ENCODE results near the gene ADAMTS6.
"Not testable (repeated sequence)": the region's sequence is repeated elsewhere in the genome, so short reads cannot be mapped to it uniquely, and the experiment has no call there.

Gene ADAMTS6

GRCh38 chr5:65474130-65474711, 7.5 kb downstream of the ADAMTS6 start:
- DNase-seq = no peak

DNA sequence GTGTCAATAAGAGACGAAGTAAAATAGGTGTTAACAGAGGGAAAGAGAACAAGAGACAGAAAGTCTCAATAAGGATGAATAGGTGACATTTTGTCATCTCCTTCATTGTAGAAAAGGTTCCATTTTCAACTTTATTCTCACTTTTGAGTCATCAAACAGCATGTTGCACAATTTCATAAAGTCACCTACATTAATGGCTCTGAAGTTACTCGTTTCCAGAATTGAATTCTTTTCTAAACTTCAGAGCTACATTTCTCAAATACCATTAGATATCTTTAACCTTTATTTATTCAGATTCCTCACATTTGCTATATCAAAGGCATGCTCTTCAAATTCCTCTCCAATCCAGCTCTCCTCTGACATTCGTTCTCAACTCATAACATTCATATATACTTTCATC, 13.1 kb downstream of the ADAMTS6 start:
- DNase-seq = no peak

DNA sequence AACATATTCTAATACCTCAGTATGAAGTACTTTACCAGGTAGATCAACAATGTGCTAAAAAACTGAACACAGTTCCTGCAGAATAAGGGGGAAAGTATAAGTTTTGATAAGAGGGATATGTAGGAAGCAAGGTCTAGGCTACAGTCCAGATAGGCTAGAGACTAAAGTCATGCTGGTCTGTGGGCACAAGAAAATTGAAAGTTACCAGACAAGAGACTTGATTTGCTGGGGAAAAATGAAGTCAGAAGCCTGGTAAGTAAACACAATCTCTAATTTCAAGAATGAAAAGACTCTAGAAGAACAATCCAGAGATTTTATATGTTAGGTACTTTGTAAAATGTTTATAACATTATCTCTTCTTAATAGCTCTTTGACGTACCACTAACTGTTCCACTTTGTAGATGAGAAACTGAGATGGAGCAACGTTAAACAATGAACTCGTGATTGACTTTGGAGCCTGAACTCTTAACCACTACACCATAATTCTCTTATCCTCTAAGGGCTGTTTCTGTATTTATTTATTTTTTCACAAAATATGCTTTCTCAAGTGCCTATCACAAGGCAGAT, 19.5 kb downstream of the ADAMTS6 start:
- no peak for DNase-seq

DNA sequence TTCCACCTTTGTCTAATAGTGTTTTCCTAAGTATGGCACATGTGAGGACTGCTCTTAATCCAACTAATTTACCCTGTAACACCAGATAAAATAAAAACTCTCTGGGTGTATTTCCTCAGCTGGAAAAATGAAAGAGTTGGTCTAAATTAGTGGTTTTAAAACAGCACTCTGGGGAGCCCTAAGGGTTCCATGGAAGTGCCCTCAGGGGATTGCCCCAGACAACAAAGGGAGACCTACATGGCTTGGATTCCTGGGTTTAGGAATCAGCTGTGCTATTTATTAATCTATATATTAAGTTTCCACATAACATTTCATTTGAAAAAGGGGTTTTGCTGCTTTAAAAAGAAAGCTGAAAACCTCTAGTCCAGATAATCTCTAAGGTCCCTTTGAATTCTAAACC, 20.2 kb downstream of the ADAMTS6 start:
- DNase-seq = no peak

GRCh38 chr5:65459995-65460394, 21.7 kb downstream of the ADAMTS6 start:
- no peak for DNase-seq

- DNase-seq = no peak
Measured at GRCh38 chr5:65455064-65455463, 26.7 kb downstream of the ADAMTS6 start.

- no peak for DNase-seq
Measured at GRCh38 chr5:65451436-65451835, 30.3 kb downstream of the ADAMTS6 start.

GRCh38 chr5:65446682-65447081, 35.0 kb downstream of the ADAMTS6 start:
- DNase-seq = no peak

- no peak for DNase-seq
Measured at GRCh38 chr5:65441800-65442199, 39.9 kb downstream of the ADAMTS6 start.

GRCh38 chr5:65440456-65440855, 41.3 kb downstream of the ADAMTS6 start:
- no peak for DNase-seq

DNA sequence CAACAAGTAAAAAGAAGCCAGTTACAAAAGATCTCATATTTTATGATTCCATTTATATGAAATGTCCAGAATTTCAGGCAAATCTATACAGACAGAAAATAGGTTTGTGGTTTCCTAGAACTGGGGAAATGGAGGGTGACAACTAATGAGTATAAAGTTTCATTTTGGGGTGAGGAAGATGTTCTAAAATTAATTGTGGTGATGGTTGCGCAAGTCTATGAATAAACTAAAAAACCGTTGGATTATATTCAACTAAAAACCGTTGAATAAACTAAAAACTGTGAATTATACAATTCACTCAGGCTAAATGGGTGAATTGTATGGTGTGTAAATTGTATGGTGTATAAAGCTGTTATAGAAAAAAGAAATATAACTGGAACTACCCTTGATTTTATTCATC, 47.6 kb downstream of the ADAMTS6 start:
- no peak for DNase-seq

DNA sequence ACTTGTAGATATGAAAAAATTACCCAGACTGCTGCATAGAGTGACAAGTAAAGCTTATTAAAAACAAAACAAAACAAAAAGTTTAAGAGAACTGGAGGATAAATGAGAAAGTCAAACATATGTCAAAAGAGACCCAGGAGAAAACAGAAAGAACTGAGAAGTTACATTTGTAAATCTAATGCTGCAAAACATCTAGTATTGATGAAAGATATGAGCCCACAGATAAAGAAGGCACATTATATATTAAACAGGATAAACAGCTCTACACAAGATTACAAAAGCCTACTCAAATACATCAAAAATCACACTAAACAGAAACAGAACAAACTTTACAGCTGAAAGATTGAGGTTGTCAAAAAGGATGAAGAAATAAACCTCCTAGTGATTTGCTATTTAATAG, 55.1 kb downstream of the ADAMTS6 start:
- DNase-seq = no peak

- no peak for DNase-seq
Measured at GRCh38 chr5:65423623-65424022, 58.1 kb downstream of the ADAMTS6 start.

- DNase-seq = no peak
Measured at GRCh38 chr5:65418661-65419060, 63.1 kb downstream of the ADAMTS6 start.

GRCh38 chr5:65413822-65414221, 67.9 kb downstream of the ADAMTS6 start:
- no peak for DNase-seq

- DNase-seq = no peak
Measured at GRCh38 chr5:65412842-65413241, 68.9 kb downstream of the ADAMTS6 start.

- no peak for DNase-seq
Measured at GRCh38 chr5:65411356-65411755, 70.4 kb downstream of the ADAMTS6 start.

- no peak for DNase-seq
Measured at GRCh38 chr5:65395526-65396155, 86.1 kb downstream of the ADAMTS6 start.

DNA sequence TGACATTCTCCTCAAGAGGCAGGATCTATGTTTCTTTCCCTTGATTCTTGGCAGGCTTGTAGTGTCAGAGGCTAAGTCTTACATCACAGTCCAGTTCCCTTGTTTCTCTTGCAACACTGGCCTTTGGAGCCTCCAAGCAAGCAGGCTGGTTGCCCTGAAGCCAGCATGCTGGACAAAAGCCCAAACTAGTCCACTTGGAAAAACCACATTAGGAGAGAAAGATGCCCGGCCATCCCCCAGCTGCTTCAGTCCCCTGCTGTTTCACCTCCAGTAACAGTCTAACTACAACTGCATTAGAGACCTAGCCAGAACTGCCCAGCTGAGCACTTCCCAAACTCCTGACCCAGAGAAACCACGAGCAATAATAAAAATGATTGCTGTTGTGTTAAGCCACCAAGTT, 87.6 kb downstream of the ADAMTS6 start:
- DNase-seq = no peak

DNA sequence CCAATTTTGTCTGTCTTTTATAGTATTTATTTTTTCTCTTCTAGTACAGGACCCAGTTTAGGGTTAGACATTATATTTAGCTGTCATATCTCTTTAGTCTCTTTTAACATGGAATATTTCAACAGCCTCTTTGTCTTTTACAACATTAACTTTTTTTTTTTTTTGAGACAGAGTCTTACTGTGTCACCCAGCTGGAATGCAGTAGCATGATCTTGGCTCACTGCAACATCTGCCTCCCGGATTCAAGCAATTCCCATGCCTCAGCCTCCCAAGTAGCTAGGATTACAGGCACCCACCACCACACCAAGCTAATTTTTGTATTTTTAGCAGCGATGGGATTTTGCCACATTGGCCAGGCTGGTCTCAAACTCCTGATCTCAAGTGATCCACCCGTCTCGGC, 90.1 kb downstream of the ADAMTS6 start:
- no peak for DNase-seq

GRCh38 chr5:65390208-65390607, 91.5 kb downstream of the ADAMTS6 start:
- DNase-seq = no peak

- DNase-seq = no peak
Measured at GRCh38 chr5:65383859-65384258, 97.9 kb downstream of the ADAMTS6 start.

DNA sequence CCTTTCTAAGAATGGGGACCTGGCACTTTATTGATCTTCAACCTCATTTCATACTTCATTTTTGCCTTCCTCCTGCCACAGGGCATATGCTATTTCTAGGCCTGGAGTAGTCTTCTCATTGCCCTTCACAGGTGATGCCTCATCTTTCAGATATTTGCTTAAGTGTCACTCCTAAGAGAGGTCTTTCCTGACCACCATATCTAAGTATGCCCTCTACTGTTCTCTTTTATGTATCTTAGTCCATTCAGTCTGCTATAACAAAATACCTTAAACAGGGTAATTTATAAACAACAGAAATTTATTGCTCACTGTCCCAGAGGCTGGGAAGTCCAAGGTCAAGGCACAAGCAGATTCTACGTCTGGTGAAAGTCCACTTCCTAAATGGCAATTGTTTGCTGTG, 99.1 kb downstream of the ADAMTS6 start:
- DNase-seq = no peak

DNA sequence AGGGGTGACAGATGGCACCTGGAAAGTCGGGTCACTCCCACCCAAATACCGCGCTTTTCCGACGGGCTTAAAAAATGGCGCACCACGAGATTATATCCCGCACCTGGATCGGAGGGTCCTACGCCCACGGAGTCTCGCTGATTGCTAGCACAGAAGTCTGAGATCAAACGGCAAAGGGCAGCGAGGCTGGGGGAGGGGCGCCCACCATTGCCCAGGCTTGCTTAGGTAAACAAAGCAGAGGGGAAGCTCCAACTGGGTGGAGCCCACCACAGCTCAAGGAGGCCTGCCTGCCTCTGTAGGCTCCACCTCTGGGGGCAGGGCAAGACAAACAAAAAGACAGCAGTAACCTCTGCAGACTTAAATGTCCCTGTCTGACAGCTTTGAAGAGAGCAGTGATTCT, 111.2 kb downstream of the ADAMTS6 start:
- not testable (repeated sequence) for DNase-seq

DNA sequence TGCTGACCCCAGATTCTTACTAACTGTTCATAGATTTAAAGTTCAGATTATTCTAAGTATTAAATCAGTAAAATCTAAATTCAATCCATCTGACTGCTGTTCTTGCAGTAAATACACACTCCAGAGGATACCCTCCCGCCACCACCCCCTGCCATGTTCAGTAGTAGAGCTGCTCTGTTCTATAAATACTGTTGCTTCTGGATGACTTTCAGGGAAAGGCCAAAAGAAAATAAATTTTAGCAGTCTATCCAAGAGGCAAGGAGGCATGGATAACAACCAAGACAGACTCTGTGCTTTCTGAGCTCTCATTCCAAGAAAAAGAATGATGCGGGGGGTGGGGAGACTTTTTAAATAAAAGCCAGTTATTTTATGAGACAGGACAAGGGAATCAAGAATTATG, 115.1 kb downstream of the ADAMTS6 start:
- no peak for DNase-seq

All from SHP77 (cell line).